H1 (cell line): ENCODE data around the gene KLF2. TPM values are rescaled to one million over a fixed set of nuclear protein-coding genes. Genes with fewer than 3 reads are reported as not detected.

Source experiments
- CTCF ChIA-PET: fragments of 300-600 bp; sonication (Branson Sonifier 250); formaldehyde crosslinking; loops from one replicate; lab custom pipeline; 2021; ENCODE audit not compliant: partially characterized antibody; lab: Charles Lee
- POLR2A ChIA-PET: fragments of 300-600 bp; sonication (Branson Sonifier 250); formaldehyde crosslinking; loops from one replicate; lab custom pipeline; 2021; ENCODE audit warnings: inconsistent platforms; ENCODE audit not compliant: partially characterized antibody; lab: Charles Lee
- DNase-seq, 2 experiments: peaks; one replicate each; pipeline versions ENCODE4 v3.0.0 to v3.0.0-alpha.2; 2010 to 2022; ENCODE audit warnings: low spot score in 2 of 2, low read depth in 1 of 2, mixed read lengths in 1 of 2
- FAIRE-seq: peaks from 2 replicates; lab custom pipeline; 2011; peaks lifted over from hg19 to GRCh38; lab: Jason Lieb, UNC
- H2AFZ ChIP-seq: 2 replicates; pipeline ENCODE4 v1.8.1; 2012; ENCODE audit warnings: low read length, inconsistent platforms
- H2AK5ac ChIP-seq: 2 replicates; pipeline ENCODE4 v1.6.1; 2013; ENCODE audit warnings: low read depth, low read length
- H2BK120ac ChIP-seq: replicated peaks from 2 replicates; pipeline ENCODE3; 2013; ENCODE audit warnings: low read depth, low read length, inconsistent platforms
- H2BK12ac ChIP-seq: 2 replicates; pipeline ENCODE4 v1.6.1; 2013; ENCODE audit warnings: low read depth, low read length
- H2BK15ac ChIP-seq: 2 replicates; pipeline ENCODE4 v1.6.1; 2013; ENCODE audit warnings: low read length
- H2BK20ac ChIP-seq: 2 replicates; pipeline ENCODE4 v1.6.1; 2013; ENCODE audit warnings: low read length
- H2BK5ac ChIP-seq: 2 replicates; pipeline ENCODE4 v1.6.1; 2013; ENCODE audit warnings: low read depth, low read length
- H3K14ac ChIP-seq: 2 replicates; pipeline ENCODE4 v1.6.1; 2013; ENCODE audit warnings: inconsistent platforms; ENCODE audit not compliant: insufficient read length
- H3K18ac ChIP-seq: 2 replicates; pipeline ENCODE4 v1.6.1; 2013; ENCODE audit warnings: low read length; ENCODE audit errors: extremely low read depth
- H3K23ac ChIP-seq: 2 replicates; pipeline ENCODE4 v1.6.1; 2013; ENCODE audit warnings: inconsistent platforms; ENCODE audit not compliant: insufficient read length
- H3K23me2 ChIP-seq: 2 replicates; pipeline ENCODE4 v1.6.1; 2013; ENCODE audit warnings: low read depth, low read length
- H3K27ac ChIP-seq: 2 replicates; pipeline ENCODE4 v1.6.1; 2011; ENCODE audit warnings: low read depth, low read length, inconsistent platforms
- H3K27me3 ChIP-seq, 4 experiments: replicated peaks in 1 of 4; 1 replicate in 1 of 4; 2 replicates in 3 of 4; pipeline versions ENCODE4 v1.6.1 to v1.8.1; 2011 to 2013; ENCODE audit warnings: low read length in 3 of 4, mild to moderate bottlenecking in 3 of 4, inconsistent platforms in 2 of 4, mixed read lengths in 2 of 4, moderate library complexity in 1 of 4; ENCODE audit not compliant: control insufficient read depth in 3 of 4, insufficient read depth in 3 of 4; ENCODE audit errors: extremely low read depth in 1 of 4
- H3K36me3 ChIP-seq, 4 experiments: 2 replicates each; pipeline versions ENCODE4 v1.6.1 to v1.8.1; 2011 to 2013; ENCODE audit warnings: mild to moderate bottlenecking in 4 of 4, low read length in 3 of 4, moderate library complexity in 2 of 4, control low read depth in 1 of 4, inconsistent platforms in 1 of 4; ENCODE audit not compliant: insufficient read depth in 4 of 4, control insufficient read depth in 2 of 4
- H3K4ac ChIP-seq: replicated peaks from 2 replicates; pipeline ENCODE3; 2013; ENCODE audit warnings: low read length, low read depth, mixed read lengths, inconsistent platforms; ENCODE audit not compliant: insufficient read length
- H3K4me1 ChIP-seq, 4 experiments: replicated peaks in 1 of 4; 1 replicate in 1 of 4; 2 replicates in 3 of 4; pipeline versions ENCODE4 v1.6.1 to v1.8.1; 2011 to 2013; ENCODE audit warnings: low read length in 3 of 4, inconsistent platforms in 2 of 4, mixed read lengths in 1 of 4; ENCODE audit not compliant: insufficient read depth in 4 of 4, control insufficient read depth in 3 of 4
- H3K4me2 ChIP-seq, 2 experiments: 2 replicates each; pipeline versions ENCODE4 v1.6.1 to v1.8.1; 2011 to 2013; ENCODE audit warnings: low read depth in 2 of 2, low read length in 2 of 2, control low read depth in 1 of 2, inconsistent platforms in 1 of 2, mild to moderate bottlenecking in 1 of 2; ENCODE audit not compliant: insufficient read depth in 1 of 2
- H3K4me3 ChIP-seq, 4 experiments: fragments of 200-600, 300-600 bp in 1 of 4; sonication (generic), shearing (Covaris generic), sonication (Bioruptor Twin) in 1 of 4; 2 replicates each; pipeline versions ENCODE4 v1.5.1 to v1.8.1; 2011 to 2016; ENCODE audit warnings: low read length in 4 of 4, low read depth in 3 of 4, control low read depth in 2 of 4, inconsistent platforms in 2 of 4, mild to moderate bottlenecking in 2 of 4, mixed read lengths in 1 of 4, moderate library complexity in 1 of 4; ENCODE audit not compliant: insufficient read depth in 2 of 4; ENCODE audit errors: extremely low read depth in 1 of 4
- H3K56ac ChIP-seq: replicated peaks from 2 replicates; pipeline ENCODE3; 2013; ENCODE audit warnings: low read depth, mild to moderate bottlenecking, mixed read lengths, low read length, inconsistent platforms; ENCODE audit not compliant: insufficient read length
- H3K79me1 ChIP-seq: 2 replicates; pipeline ENCODE4 v1.6.1; 2013; ENCODE audit warnings: low read depth, low read length, control low read depth
- H3K79me2 ChIP-seq, 2 experiments: 2 replicates each; pipeline versions ENCODE4 v1.6.1 to v1.8.1; 2012 to 2013; ENCODE audit warnings: low read length in 2 of 2, mild to moderate bottlenecking in 2 of 2, inconsistent platforms in 1 of 2; ENCODE audit not compliant: insufficient read depth in 2 of 2, control insufficient read depth in 1 of 2
- H3K9ac ChIP-seq, 4 experiments: replicated peaks in 1 of 4; 1 replicate in 1 of 4; 2 replicates in 3 of 4; pipeline versions ENCODE4 v1.6.1 to v1.8.1; 2011 to 2013; ENCODE audit warnings: low read depth in 3 of 4, low read length in 3 of 4, control low read depth in 2 of 4, mild to moderate bottlenecking in 2 of 4, moderate library complexity in 2 of 4, inconsistent platforms in 1 of 4; ENCODE audit errors: extremely low read depth in 1 of 4
- H3K9me3 ChIP-seq, 2 experiments: 2 replicates each; pipeline versions ENCODE4 v1.6.1 to v1.8.1; 2012 to 2013; ENCODE audit warnings: mild to moderate bottlenecking in 2 of 2, moderate library complexity in 2 of 2, control low read depth in 1 of 2, inconsistent platforms in 1 of 2, low read depth in 1 of 2, low read length in 1 of 2, mixed read lengths in 1 of 2; ENCODE audit not compliant: insufficient read depth in 2 of 2
- H4K20me1 ChIP-seq, 2 experiments: replicated peaks in 1 of 2; 2 replicates each; pipeline versions ENCODE3 to v1.8.1; 2011 to 2013; ENCODE audit warnings: inconsistent platforms in 2 of 2, low read length in 2 of 2, mild to moderate bottlenecking in 1 of 2; ENCODE audit not compliant: insufficient read depth in 2 of 2, control insufficient read depth in 1 of 2
- H4K5ac ChIP-seq: 2 replicates; pipeline ENCODE4 v1.6.1; 2013; ENCODE audit warnings: low read length, low read depth, mixed read lengths, inconsistent platforms; ENCODE audit not compliant: insufficient read length
- H4K8ac ChIP-seq: 2 replicates; pipeline ENCODE4 v1.8.0; 2013; ENCODE audit warnings: mild to moderate bottlenecking, moderate library complexity, low read length, inconsistent platforms; ENCODE audit not compliant: insufficient read depth; ENCODE audit errors: extremely low read depth
- H4K91ac ChIP-seq: replicated peaks from 2 replicates; pipeline ENCODE3; 2013; ENCODE audit warnings: low read length, mixed read lengths, inconsistent platforms; ENCODE audit not compliant: insufficient read length
- BACH1 ChIP-seq: IDR thresholded peaks from 2 replicates; pipeline ENCODE4 v1.6.1; 2012; ENCODE audit warnings: low read length, improper control_type of control experiment
- BRCA1 ChIP-seq: IDR thresholded peaks from 2 replicates; pipeline ENCODE4 v1.6.1; 2012; ENCODE audit warnings: low read depth, low read length, improper control_type of control experiment
- CHD1 ChIP-seq: IDR thresholded peaks from 2 replicates; pipeline ENCODE4 v1.6.1; 2012; ENCODE audit warnings: low read depth, low read length, improper control_type of control experiment
- CHD2 ChIP-seq: IDR thresholded peaks from 2 replicates; pipeline ENCODE4 v1.6.1; 2012; ENCODE audit warnings: low read length, improper control_type of control experiment
- EZH2 ChIP-seq: fragments of 200-600 bp; sonication (generic); IDR thresholded peaks from 2 replicates; pipeline ENCODE4 v1.7.1; 2012; ENCODE audit warnings: low read depth, mild to moderate bottlenecking, moderate library complexity, low read length, inconsistent platforms; ENCODE audit not compliant: severe bottlenecking
- KDM5A ChIP-seq: fragments of 200-600 bp; IDR thresholded peaks from 2 replicates; pipeline ENCODE4 v1.7.1; 2012; ENCODE audit warnings: mild to moderate bottlenecking, low read length, inconsistent platforms, mixed read lengths
- PHF8 ChIP-seq: fragments of 200-600 bp; sonication (generic); conservative IDR thresholded peaks from 2 replicates; pipeline ENCODE4 v1.7.1; 2012; ENCODE audit warnings: low read depth, mild to moderate bottlenecking, inconsistent platforms, low read length, moderate library complexity
- RFX5 ChIP-seq: IDR thresholded peaks from 2 replicates; pipeline ENCODE4 v1.6.1; 2011; ENCODE audit warnings: low read depth, low read length, improper control_type of control experiment, borderline replicate concordance
- TCF12 ChIP-seq: IDR thresholded peaks from 2 replicates; pipeline ENCODE4 v1.6.1; 2011; ENCODE audit warnings: low read depth, mild to moderate bottlenecking, low read length
- YY1 ChIP-seq: IDR thresholded peaks from 2 replicates; pipeline ENCODE4 v1.6.1; 2011; ENCODE audit warnings: low read depth, mild to moderate bottlenecking, low read length
- ZNF274 ChIP-seq: IDR thresholded peaks from 2 replicates; pipeline ENCODE4 v1.7.0; 2012; ENCODE audit warnings: low read length, borderline replicate concordance; ENCODE audit errors: extremely low read depth
- WGBS, 2 experiments: shearing (Covaris generic) in 1 of 2; methylation state at CpG; one replicate each; pipeline versions ENCODE4 v1.1.6 to v1.1.7; 2013 to 2015; ENCODE audit warnings: low lambda C conversion rate in 2 of 2, mixed read lengths in 2 of 2, inconsistent platforms in 1 of 2, low coverage in 1 of 2, missing lambda C conversion rate in 1 of 2; ENCODE audit not compliant: insufficient replicate concordance in 2 of 2, insufficient coverage in 1 of 2, insufficient read length in 1 of 2; ENCODE audit errors: extremely low coverage in 1 of 2, missing lambda C conversion rate in 1 of 2; 5-methylcytosine and 5-hydroxymethylcytosine counted together
- polyA plus RNA-seq, 7 experiments: library from polyadenylated mRNA; depleted of rRNA in 3 of 7; stranded (reverse) in 5 of 7; unstranded in 2 of 7; fragments of >200 nt in 5 of 7; fragments of 200-250 nt in 2 of 7; gene quantifications; 1 replicate in 5 of 7; 2 replicates in 1 of 7; 4 replicates in 1 of 7; pipeline versions ENCODE4 v1.2.1 to v1.2.3, GENCODE V29; 2011 to 2013; ENCODE audit warnings: missing spikeins in 2 of 7, mixed read lengths in 2 of 7
- total RNA-seq: library from RNA; stranded (reverse); fragmentation: NEBNext Ultra II Directional; extraction: Animal tissue kit (Norgen Biotek cat#: 25700); gene quantifications from 2 replicates; pipeline ENCODE4 v1.2.1, GENCODE V29; 2021
- TF ChIP-seq, protein P1 (sequence below): IDR thresholded peaks from 2 replicates; pipeline ENCODE4 v1.6.1; 2012; ENCODE audit warnings: low read length, inconsistent platforms

The KLF2 gene
- total and polyA plus RNA-seq, 2 of the 8 experiments (the other 6 are each of a cell fraction or from before 2014, with no cell fraction given) = 0.19 to 0.33 TPM

DNA sequence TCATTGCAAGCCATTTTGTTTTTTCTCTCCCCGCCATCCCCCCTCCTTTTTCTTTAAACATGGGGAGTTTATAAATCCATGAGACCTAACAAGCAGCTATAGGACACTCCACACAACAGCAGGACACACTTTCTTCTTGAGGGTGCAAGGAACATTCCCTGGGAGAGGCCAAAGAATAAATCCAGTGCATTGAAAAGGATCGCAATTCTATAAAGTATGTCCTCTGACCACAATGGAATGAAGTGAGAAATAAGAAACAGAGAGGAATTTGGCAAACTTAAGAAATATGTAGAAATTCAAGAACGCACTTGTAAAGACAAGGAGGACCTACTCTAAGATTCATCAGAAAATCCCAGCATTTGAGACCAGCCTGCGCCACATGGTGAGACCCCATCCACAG, 11.9 kb downstream of the KLF2 start:
- FAIRE-seq = no peak
- no peak overlapping the region for H3K4ac ChIP-seq
- H2BK120ac ChIP-seq = no peak overlapping the region
- no peak overlapping the region for H2BK12ac ChIP-seq
- ChIA-PET CTCF (interaction anchor here (1.9 kb wide), 1 partner anchor 88 kb away, joined by 4 read pairs; no protein-coding TSS in a partner anchor), POLR2A (no interaction called here)
- no peak overlapping the region for H2BK15ac ChIP-seq
- no peaks in the 10 kb centered on the region for H4K20me1 ChIP-seq
- no peak overlapping the region for H3K18ac ChIP-seq
- H2AFZ ChIP-seq = no peak overlapping the region
- H3K79me1 ChIP-seq = no peaks in the 10 kb centered on the region
- no peaks in the 10 kb centered on the region for H3K36me3 ChIP-seq
- H4K91ac ChIP-seq = no peak overlapping the region
- no peak overlapping the region for H3K23ac ChIP-seq
- no peak for TF ChIP-seq TCF12
- no peak for TF ChIP-seq RFX5
- no peak for TF ChIP-seq CHD1
- no peak for TF ChIP-seq PHF8
- TF ChIP-seq YY1 = no peak
- TF ChIP-seq BRCA1 = no peak
- TF ChIP-seq BACH1 = no peak
- no peak for TF ChIP-seq EZH2
- no peak for TF ChIP-seq KDM5A
- TF ChIP-seq, protein P1, sequence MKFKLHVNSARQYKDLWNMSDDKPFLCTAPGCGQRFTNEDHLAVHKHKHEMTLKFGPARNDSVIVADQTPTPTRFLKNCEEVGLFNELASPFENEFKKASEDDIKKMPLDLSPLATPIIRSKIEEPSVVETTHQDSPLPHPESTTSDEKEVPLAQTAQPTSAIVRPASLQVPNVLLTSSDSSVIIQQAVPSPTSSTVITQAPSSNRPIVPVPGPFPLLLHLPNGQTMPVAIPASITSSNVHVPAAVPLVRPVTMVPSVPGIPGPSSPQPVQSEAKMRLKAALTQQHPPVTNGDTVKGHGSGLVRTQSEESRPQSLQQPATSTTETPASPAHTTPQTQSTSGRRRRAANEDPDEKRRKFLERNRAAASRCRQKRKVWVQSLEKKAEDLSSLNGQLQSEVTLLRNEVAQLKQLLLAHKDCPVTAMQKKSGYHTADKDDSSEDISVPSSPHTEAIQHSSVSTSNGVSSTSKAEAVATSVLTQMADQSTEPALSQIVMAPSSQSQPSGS = no peak
- TF ChIP-seq ZNF274 = no peak
- no peak for TF ChIP-seq CHD2
- no peak for DNase-seq
- H3K9ac ChIP-seq = no peak overlapping the region
- no peak overlapping the region for H3K56ac ChIP-seq
- H3K4me1 ChIP-seq = peaks cover 0 to 6% (median 5%) of the 10 kb centered on the region in 4 experiments; a peak in 4 of 7 replicates
- no peak overlapping the region for H4K8ac ChIP-seq
- no peak overlapping the region for H2AK5ac ChIP-seq
- H3K27ac ChIP-seq = no peak overlapping the region
- no peak overlapping the region for H3K14ac ChIP-seq
- H3K79me2 ChIP-seq = no peaks in the 10 kb centered on the region
- no peak overlapping the region for H3K4me2 ChIP-seq
- no peaks in the 10 kb centered on the region for H3K9me3 ChIP-seq
- H3K4me3 ChIP-seq = no peak overlapping the region
- H3K23me2 ChIP-seq = no peaks in the 10 kb centered on the region
- no peak overlapping the region for H4K5ac ChIP-seq
- 83% methylated on average over 4 of the region's 4 CpGs; no CpG with 5 or more reads in 1 of the 2 experiments for WGBS, 2 experiments
- no peaks in the 10 kb centered on the region; a peak in 2 of 7 replicates for H3K27me3 ChIP-seq
- H2BK20ac ChIP-seq = no peak overlapping the region
- H2BK5ac ChIP-seq = no peak overlapping the region
